ENCODE measurements around the gene ST8SIA2.

DNA sequence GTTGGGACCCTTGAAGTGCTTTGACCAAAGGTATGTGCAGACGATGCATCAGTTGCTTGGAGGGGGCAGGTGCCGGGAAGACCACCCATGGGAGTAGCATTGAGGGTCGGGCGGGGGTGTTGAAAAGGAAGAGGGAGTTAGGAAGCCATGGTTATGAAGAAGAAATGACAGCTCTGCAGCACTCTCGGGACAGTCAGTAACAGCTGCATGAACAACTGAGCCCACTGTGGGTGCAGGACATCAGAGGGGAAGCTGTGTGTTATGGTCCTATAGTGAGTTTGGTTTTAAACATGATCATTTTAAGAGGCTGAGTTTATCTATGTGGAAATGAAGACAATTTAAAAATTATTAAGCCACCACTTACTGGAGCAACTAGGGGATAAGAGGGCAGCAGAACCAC, 17.6 kb downstream of the ST8SIA2 start:
- TF ChIP-seq, protein P1, sequence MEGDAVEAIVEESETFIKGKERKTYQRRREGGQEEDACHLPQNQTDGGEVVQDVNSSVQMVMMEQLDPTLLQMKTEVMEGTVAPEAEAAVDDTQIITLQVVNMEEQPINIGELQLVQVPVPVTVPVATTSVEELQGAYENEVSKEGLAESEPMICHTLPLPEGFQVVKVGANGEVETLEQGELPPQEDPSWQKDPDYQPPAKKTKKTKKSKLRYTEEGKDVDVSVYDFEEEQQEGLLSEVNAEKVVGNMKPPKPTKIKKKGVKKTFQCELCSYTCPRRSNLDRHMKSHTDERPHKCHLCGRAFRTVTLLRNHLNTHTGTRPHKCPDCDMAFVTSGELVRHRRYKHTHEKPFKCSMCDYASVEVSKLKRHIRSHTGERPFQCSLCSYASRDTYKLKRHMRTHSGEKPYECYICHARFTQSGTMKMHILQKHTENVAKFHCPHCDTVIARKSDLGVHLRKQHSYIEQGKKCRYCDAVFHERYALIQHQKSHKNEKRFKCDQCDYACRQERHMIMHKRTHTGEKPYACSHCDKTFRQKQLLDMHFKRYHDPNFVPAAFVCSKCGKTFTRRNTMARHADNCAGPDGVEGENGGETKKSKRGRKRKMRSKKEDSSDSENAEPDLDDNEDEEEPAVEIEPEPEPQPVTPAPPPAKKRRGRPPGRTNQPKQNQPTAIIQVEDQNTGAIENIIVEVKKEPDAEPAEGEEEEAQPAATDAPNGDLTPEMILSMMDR (IDR thresholded peaks at IDR 0.05): no peak
- TF ChIP-seq RAD21 (IDR thresholded peaks at IDR 0.05; ENCODE audit: low read length) (no peak), RXRA (IDR thresholded peaks at IDR 0.05; ENCODE audit: borderline replicate concordance, low read depth) (no peak)
